Colonic mucosa (tissue), 4 donors: Measurements from ENCODE around the gene HLA-DOA. TPM values are rescaled to one million over a fixed set of nuclear protein-coding genes. Genes with fewer than 3 reads are reported as not detected.

ENCODE experiments used
- DNase-seq: peaks from one replicate; pipeline ENCODE4 v3.0.0-alpha.2; 2020
- H3K27ac ChIP-seq: fragments of 200-600 bp; one replicate; pipeline ENCODE4 v1.8.0; 2021
- H3K27me3 ChIP-seq: fragments of 200-600 bp; one replicate; pipeline ENCODE4 v1.8.0; 2021
- H3K36me3 ChIP-seq: fragments of 200-600 bp; one replicate; pipeline ENCODE4 v1.8.0; 2021
- H3K4me1 ChIP-seq: fragments of 200-600 bp; one replicate; pipeline ENCODE4 v1.8.0; 2021; ENCODE audit warnings: mild to moderate bottlenecking
- H3K4me3 ChIP-seq: fragments of 200-600 bp; one replicate; pipeline ENCODE4 v1.8.0; 2021
- H3K9ac ChIP-seq, 2 donors: one replicate each; pipeline ENCODE4 v1.7.0; 2013; ENCODE audit warnings: control low read depth in 2 of 2, low read depth in 2 of 2, low read length in 2 of 2
- H3K9me3 ChIP-seq: fragments of 200-600 bp; one replicate; pipeline ENCODE4 v1.8.0; 2021
- intact Hi-C: fragments of 100-400 bp; cut with DNase I; formaldehyde crosslinking; loops from one replicate; pipeline ENCODE4 v1.14.1; 2022
- total RNA-seq, 2 donors: library from RNA; stranded (reverse); fragmentation: NEBNext Ultra II Directional in 1 of 2; extraction: Animal tissue kit (Norgen Biotek cat#: 25700) in 1 of 2; gene quantifications; one replicate each; pipeline ENCODE4 v1.2.1, GENCODE V29; 2021
- TF ChIP-seq, protein P1 (sequence below): fragments of 200-600 bp; IDR thresholded peaks from one replicate; pipeline ENCODE4 v1.8.0; 2022; ENCODE audit warnings: antibody characterized with exemption, mild to moderate bottlenecking
- donor health status: healthy.
- donor health status: DM: no; HTN: no; CAD: no.
- donor health status: DM: no; HTN: no; CAD: no.

HLA-DOA gene
- total RNA-seq, 2 donors from 2014 or later, result 1.6 to 4.3 TPM

DNA sequence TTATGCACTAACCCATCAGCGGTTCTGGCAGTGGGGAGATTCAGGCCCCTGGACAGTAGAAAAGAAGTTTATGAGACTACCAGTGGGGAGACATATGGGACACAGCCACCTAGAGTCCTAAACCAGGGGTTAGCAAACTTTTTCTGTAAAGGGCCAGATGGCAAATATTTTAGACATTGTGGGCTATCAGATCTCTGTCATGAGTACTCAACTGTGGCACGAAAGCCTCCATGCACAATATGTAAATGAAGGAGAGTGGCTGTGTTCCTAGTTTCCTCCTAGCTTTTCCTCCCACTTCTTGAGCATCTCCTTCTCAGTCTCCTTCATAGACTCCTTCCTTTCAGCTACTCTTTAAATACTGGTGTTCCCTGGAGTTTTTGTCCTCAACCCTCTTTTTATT lies 53.2 kb downstream of the HLA-DOA start:
- Histone ChIP-seq H3K27ac (no peak overlapping the region), H3K27me3 (no peaks in the 10 kb centered on the region), H3K36me3 (no peaks in the 10 kb centered on the region), H3K9ac (no peak overlapping the region), H3K4me1 (peaks cover 3% of the 10 kb centered on the region), H3K9me3 (no peaks in the 10 kb centered on the region), H3K4me3 (no peak overlapping the region)
- DNase-seq, result no peak
- intact Hi-C loops, result no loop called here
- TF ChIP-seq, protein P1, sequence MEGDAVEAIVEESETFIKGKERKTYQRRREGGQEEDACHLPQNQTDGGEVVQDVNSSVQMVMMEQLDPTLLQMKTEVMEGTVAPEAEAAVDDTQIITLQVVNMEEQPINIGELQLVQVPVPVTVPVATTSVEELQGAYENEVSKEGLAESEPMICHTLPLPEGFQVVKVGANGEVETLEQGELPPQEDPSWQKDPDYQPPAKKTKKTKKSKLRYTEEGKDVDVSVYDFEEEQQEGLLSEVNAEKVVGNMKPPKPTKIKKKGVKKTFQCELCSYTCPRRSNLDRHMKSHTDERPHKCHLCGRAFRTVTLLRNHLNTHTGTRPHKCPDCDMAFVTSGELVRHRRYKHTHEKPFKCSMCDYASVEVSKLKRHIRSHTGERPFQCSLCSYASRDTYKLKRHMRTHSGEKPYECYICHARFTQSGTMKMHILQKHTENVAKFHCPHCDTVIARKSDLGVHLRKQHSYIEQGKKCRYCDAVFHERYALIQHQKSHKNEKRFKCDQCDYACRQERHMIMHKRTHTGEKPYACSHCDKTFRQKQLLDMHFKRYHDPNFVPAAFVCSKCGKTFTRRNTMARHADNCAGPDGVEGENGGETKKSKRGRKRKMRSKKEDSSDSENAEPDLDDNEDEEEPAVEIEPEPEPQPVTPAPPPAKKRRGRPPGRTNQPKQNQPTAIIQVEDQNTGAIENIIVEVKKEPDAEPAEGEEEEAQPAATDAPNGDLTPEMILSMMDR, result no peak

DNA sequence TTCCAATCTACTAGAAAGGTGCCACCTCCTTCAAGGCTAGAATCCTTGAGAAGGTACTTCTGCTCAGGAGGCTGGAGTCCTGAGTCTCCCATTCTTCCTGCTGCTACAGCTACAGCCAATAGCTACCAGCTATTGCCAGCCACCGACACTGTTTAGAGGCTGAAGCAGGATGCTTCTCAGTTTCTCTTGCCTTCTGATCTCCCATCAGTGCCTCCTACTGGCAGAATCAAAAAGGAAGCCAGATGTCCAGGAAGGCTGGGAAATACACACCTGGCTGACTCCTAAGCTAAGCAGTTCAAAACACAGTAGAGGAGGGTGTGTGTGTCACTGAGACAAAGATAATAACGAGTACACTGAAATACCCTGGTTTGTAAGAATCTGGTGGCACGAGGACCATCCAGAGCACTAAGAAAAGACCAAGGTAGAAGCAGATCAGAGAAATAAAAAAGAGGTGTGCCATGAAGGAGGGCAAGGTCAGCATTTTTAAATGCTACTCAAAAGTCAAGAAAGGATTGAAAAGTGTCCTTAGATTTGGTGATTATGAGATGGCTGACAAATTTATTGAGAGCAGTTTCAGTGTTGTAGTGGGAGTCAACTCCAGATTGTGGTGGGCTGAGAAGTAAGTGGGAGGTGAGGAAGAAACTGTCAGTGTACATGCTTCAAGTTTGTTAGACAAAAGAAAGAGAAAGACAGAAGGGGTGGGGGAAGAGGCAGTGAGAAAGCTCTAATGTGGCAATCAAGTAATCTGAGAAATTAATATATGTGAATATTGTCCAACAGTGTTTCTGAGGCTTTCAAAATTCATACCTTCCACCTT lies 54.2 kb downstream of the HLA-DOA start:
- TF ChIP-seq, protein P1, result peak; percentile 37
- H3K4me3 ChIP-seq, result no peak overlapping the region
- no peak overlapping the region for H3K27ac ChIP-seq
- no peaks in the 10 kb centered on the region for H3K27me3 ChIP-seq
- intact Hi-C loops, result no loop called here
- no peak overlapping the region for H3K9ac ChIP-seq
- peaks cover 3% of the 10 kb centered on the region for H3K4me1 ChIP-seq
- no peaks in the 10 kb centered on the region for H3K36me3 ChIP-seq
- peak; percentile 64 for DNase-seq
- H3K9me3 ChIP-seq, result no peaks in the 10 kb centered on the region

DNA sequence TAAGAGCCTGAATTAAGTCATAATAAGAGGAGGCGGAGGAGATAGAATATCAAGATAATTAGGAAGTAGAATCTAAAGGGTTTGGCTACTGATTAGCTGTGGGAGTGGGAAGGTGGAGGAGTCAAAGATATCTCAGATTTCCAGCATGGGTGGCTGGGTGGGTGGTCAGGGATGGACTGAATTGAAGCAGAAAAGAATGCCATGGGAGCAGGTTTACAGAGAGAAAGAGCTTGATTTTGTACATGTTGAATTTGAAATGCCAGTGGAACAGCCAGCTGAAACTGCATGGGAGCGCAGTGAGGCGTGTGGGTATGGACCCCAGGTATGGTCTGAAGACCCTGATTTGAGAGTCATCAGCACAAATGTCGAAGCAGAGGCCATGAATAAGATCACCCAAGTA lies 55.1 kb downstream of the HLA-DOA start:
- Histone ChIP-seq H3K9ac (no peak overlapping the region), H3K4me1 (peaks cover 3% of the 10 kb centered on the region), H3K27ac (no peak overlapping the region), H3K36me3 (no peaks in the 10 kb centered on the region), H3K9me3 (no peaks in the 10 kb centered on the region), H3K4me3 (no peak overlapping the region), H3K27me3 (no peaks in the 10 kb centered on the region)
- DNase-seq, result no peak
- TF ChIP-seq, protein P1, result no peak
- intact Hi-C loops, result no loop called here

Other genes starting within 250 kb of the HLA-DOA start
- 1 to 10 TPM in 1 of 2 donors, under 1 TPM in 1; 0.40 to 4.4 TPM for gene HLA-DQB2, start 246.1 kb downstream of the HLA-DOA start, total RNA-seq
- gene HLA-DOB, start 192.6 kb downstream of the HLA-DOA start, total RNA-seq, result under 1 TPM; 0.58 to 0.69 TPM
- 10 to 100 TPM; 45.2 to 95.1 TPM for gene TAP2, start 170.9 kb downstream of the HLA-DOA start, total RNA-seq
- 100 to 1,000 TPM; 152 to 154 TPM for gene PSMB8, start 165.5 kb downstream of the HLA-DOA start, total RNA-seq
- 100 to 1,000 TPM in 1 of 2 donors, 10 to 100 TPM in 1; 86.9 to 128 TPM for gene TAP1, start 155.9 kb downstream of the HLA-DOA start, total RNA-seq
- gene PSMB9, start 155.4 kb downstream of the HLA-DOA start, total RNA-seq, result 10 to 100 TPM; 43.0 to 66.0 TPM
- gene HLA-DMB, start 68.6 kb downstream of the HLA-DOA start, total RNA-seq, result 10 to 100 TPM in 1 of 2 donors, 1 to 10 TPM in 1; 6.7 to 28.8 TPM
- 10 to 100 TPM; 14.5 to 26.1 TPM for gene HLA-DMA, start 56.5 kb downstream of the HLA-DOA start, total RNA-seq
- gene BRD2, start 41.0 kb downstream of the HLA-DOA start, total RNA-seq, result 100 to 1,000 TPM; 149 to 167 TPM
- gene HLA-DPA1, start 64.1 kb upstream of the HLA-DOA start, total RNA-seq, result 10 to 100 TPM; 18.7 to 58.7 TPM
- gene HLA-DPB1, start 66.4 kb upstream of the HLA-DOA start, total RNA-seq, result 10 to 100 TPM; 21.3 to 53.5 TPM
- under 1 TPM; 0.13 to 0.44 TPM for gene COL11A2, start 182.9 kb upstream of the HLA-DOA start, total RNA-seq
- gene RXRB, start 191.1 kb upstream of the HLA-DOA start, total RNA-seq, result 10 to 100 TPM; 33.4 to 36.3 TPM
- gene SLC39A7, start 191.3 kb upstream of the HLA-DOA start, total RNA-seq, result 100 to 1,000 TPM; 170 to 212 TPM
- gene HSD17B8, start 195.1 kb upstream of the HLA-DOA start, total RNA-seq, result 10 to 100 TPM; 13.0 to 23.7 TPM
- 10 to 100 TPM; 24.8 to 30.9 TPM for gene RING1, start 198.9 kb upstream of the HLA-DOA start, total RNA-seq